GM13977 (cell line): ENCODE measurements around the gene UBE2I.
A peak's percentile ranks its signal among the peaks of the same experiment; 100 is the strongest.

ENCODE experiments used
- DNase-seq: peaks from one replicate; pipeline ENCODE4 v3.0.0; 2012; ENCODE audit warnings: low spot score
- in situ Hi-C: fragments of 300-500 bp; cut with MboI; formaldehyde crosslinking; loops from one replicate; pipeline ENCODE4 v1.12.0; 2022; ENCODE audit warnings: low sequenced_read_pairs, low pct_unique_long_range_greater_than_20kb, mixed read lengths, inconsistent platforms; ENCODE audit not compliant: unreplicated experiment
- TF ChIP-seq, protein P1 (sequence below): IDR thresholded peaks from 2 replicates; pipeline ENCODE4 v1.5.1; 2012; ENCODE audit warnings: mild to moderate bottlenecking, control low read depth; ENCODE audit not compliant: insufficient read depth; ENCODE audit errors: extremely low read depth, missing control alignments

Gene UBE2I

DNA sequence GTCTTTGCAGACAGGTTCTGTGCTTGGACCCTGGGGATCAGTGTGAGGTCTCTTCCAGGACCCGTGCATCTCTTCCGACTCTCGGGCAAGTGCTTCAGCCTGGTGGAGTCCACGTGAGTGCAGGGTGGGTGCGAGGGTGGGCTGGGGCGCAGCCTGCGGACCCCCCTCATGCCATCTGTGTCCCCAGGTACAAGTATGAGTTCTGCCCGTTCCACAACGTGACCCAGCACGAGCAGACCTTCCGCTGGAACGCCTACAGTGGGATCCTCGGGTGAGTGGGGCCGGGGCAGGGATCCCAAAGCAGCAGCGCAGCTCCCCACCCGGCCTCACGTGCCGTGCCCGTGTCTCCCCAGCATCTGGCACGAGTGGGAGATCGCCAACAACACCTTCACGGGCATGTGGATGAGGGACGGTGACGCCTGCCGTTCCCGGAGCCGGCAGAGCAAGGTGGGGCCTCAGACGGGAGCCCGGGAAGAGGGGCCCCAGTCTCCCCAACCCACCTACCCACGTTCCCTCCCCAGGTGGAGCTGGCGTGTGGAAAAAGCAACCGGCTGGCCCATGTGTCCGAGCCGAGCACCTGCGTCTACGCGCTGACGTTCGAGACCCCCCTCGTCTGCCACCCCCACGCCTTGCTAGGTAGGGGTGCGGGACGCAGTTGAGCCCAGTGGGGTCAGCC lies 52.4 kb downstream of the UBE2I start:
- no peak for DNase-seq
- in situ Hi-C loops = no loop called here
- TF ChIP-seq, protein P1, sequence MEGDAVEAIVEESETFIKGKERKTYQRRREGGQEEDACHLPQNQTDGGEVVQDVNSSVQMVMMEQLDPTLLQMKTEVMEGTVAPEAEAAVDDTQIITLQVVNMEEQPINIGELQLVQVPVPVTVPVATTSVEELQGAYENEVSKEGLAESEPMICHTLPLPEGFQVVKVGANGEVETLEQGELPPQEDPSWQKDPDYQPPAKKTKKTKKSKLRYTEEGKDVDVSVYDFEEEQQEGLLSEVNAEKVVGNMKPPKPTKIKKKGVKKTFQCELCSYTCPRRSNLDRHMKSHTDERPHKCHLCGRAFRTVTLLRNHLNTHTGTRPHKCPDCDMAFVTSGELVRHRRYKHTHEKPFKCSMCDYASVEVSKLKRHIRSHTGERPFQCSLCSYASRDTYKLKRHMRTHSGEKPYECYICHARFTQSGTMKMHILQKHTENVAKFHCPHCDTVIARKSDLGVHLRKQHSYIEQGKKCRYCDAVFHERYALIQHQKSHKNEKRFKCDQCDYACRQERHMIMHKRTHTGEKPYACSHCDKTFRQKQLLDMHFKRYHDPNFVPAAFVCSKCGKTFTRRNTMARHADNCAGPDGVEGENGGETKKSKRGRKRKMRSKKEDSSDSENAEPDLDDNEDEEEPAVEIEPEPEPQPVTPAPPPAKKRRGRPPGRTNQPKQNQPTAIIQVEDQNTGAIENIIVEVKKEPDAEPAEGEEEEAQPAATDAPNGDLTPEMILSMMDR = no peak

DNA sequence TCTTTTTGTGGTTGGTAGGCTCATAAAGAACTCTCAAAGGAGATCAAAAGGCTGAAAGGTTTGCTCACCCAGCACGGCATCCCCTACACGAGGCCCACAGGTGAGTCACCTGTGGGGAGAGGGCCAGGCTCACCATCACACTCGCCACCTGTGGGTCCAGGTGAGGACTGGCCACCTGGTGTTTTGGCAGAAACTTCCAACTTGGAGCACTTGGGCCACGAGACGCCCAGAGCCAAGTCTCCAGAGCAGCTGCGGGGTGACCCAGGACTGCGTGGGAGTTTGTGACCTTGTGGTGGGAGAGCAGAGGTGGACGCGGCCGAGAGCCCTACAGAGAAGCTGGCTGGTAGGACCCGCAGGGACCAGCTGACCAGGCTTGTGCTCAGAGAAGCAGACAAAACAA lies 53.4 kb downstream of the UBE2I start:
- TF ChIP-seq, protein P1 = no peak
- in situ Hi-C loops = no loop called here
- no peak for DNase-seq

GRCh38 chr16:1363501-1364041 lies 54.1 kb downstream of the UBE2I start:
- TF ChIP-seq, protein P1 = peak; percentile 95
- DNase-seq = peak; percentile 92
- in situ Hi-C loops = no loop called here

DNA sequence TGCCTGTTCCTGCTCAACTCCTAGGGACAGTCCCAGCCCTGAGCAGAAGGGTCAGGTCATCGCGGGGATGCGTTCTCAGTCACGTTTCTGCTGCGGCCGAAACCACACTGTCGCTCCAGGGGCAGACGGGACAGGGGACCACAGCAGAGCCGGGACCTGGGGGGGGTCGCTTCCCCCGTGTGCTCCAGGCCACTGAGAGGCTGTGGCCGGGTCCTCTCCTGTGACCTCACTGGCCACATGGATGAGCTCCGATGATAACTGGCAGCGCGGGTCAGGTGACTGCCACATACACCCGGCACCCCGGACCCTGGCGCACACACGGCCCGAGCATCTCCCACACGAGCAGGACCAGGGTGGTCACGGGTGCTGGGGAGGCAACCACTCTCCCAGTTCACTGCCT lies 55.1 kb downstream of the UBE2I start:
- DNase-seq = no peak
- TF ChIP-seq, protein P1 = no peak
- in situ Hi-C loops = no loop called here

GRCh38 chr16:1366060-1366711 lies 56.8 kb downstream of the UBE2I start:
- no peak for DNase-seq
- TF ChIP-seq, protein P1 = no peak
- in situ Hi-C loops = no loop called here

DNA sequence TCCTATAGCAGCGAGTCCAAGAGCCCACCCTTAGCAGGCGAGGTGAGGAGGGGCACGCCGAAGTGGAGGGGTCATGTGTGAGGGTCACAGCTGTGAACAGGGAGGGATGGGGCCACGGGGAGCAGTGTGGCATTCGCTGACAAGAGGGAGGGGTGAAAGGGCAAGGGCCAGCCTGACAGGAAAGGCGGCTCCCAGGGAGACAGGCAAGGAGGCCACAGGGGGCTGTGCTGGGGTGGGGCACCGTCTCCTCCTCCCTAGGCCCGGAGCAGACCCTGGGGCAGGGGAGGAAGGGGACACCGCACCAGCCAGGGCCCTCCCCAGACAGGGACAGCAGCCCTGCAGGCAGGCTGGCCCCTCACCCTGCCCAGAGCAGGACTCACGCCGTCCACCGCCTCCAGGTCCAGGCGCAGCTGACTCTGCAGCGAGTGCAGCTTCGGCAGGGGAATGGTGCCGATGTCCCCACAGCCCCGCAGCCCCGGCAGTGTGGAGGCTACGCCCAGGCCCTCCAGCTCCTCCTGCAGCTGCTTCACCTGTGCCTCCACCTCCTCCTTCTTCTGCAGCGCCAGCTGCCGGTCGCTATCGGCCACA lies 57.4 kb downstream of the UBE2I start:
- no peak for DNase-seq
- in situ Hi-C loops = no loop called here

More for the DNA sequence above, 57.4 kb downstream of the UBE2I start:
- TF ChIP-seq, protein P1 = no peak
